ENCODE measurements around the gene TTLL5.
A peak's percentile ranks its signal among the peaks of the same experiment; 100 is the strongest.
"Not testable (repeated sequence)": the region's sequence is repeated elsewhere in the genome, so short reads cannot be mapped to it uniquely, and the experiment has no call there.

The TTLL5 gene

DNA sequence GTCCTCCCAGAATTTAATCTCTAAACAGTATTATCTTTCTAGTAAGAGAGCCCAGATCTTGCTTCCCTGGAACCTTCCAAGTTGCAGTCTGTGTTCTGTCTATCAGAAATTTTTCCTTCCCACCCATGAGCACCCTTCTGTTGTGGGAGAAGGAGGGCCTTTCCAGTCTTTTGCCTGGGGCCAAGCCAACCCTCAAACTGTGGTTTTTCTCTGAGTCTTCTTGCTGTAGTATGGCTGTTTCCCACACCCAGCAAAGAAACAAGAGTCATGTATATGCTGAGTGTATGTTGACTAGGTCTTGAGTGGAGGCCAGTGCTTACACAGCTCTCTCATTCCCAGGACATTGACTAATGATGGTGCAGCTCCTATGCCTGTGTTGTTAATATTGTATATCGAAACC, 216.2 kb downstream of the TTLL5 start:
- DNase-seq = no peak

DNA sequence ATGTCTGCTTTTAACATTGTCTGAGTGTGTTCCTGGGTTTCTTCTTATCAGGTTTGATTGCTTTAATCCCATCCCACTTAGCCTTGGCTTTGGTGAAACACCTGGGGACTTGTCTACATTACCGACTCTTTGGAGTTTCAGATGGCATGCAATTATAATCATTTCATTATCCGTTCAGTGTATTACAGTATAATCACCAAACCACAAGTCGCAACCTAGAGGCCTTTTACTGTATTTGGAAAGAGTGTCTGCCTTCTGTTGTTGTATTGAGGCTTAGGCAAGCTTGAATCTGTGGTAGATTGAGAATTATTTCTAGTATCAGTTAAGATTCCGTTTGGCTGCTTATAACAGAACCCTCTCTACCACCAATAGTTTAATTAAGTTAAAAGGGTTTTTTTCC, 216.8 kb downstream of the TTLL5 start:
- DNase-seq = no peak

DNA sequence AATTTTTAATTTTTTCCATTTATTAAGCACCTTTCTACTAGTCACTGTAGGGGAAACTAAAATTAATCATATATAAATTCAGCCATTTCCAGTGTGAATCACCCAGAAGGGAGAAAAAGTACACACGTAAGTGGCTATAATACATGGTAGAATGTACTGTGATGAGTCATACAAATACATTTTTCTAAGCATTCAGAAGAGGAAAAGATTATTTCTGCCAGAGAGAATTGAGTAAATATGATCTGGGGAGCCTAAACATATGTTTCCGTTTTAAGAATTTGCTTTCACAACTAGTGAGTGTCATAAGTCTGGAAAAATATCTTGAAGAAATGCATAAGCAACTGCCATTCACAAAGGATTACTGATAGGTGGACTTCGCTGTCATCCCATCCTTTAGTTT, 218.0 kb downstream of the TTLL5 start:
- peak; percentile 71 for DNase-seq

DNA sequence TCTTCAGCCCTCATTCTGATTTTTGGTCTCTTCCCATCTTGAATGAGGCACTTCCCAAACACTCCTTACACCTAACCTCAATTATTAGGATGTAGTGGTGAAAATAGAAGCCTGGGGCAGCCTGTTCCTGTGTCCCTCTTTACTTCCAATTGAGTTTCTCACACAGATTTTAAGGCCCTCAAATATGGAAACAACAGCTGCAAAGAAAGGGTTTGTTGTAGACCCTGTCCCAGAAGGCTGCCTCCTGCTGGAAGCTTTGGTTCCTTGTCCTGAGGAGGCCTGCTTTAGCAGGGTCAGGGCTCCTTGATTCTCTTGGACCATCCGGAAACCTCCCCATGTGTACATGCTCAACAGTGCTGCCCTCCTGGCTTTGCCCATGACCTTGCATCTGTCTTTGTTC, 219.5 kb downstream of the TTLL5 start:
- no peak for DNase-seq

DNA sequence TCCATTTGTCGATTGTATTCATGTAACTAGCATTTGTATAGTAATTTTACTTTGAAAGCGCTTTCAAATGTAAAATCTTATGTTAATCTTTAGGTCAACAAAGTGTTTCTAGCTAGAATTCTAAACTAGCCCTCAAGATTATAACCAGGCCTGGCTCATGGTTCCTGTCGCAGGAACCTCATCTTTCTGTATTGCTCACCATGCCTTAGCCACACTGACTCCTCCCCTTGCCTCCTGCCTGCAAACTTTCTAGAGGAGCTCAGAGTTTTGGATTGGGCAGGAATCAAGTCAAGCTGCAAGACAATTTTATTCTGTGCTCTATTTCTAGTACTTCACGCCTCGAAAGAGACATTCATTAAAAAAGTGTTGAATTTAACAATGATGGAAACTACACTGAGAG, 220.9 kb downstream of the TTLL5 start:
- DNase-seq = no peak

DNA sequence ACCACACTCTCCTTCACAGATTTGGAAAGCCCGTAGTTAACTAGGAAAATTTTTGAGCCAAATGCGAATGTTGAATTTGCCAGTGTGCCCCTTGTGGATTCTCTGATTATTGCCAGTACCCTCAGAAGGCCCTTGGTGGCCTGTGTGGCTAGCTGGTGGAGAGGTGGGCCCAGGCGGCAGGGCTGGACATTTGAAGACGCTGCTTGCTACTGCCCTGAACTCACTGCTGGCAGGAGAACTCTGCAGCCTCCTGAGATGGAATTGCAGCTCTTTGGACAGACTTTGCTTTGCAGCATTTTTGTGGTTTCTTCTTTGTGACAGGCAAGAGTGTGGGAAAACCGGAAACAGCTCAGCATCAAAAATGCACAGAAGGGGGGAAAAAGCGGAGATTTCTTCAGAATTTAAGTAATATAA, 223.2 kb downstream of the TTLL5 start:
- DNase-seq = peak; percentile 39

DNA sequence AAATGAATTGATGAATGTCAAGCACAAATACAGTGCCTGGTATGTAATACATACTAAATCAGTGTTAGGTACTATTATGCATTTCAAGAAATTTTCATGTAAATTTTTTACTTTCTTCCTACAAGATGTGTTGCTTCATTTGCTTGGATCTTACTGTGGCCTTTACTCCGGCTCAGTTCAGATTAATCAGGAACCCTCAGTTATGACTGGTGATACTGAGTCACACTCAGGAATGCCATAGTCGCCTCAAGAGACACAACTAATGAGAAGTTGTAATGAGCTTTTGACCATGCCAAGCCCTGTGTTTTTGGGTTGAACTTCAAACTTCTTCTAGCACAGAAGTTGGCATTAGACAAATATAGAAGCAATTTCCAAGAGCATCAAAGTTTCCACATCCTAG, 224.8 kb downstream of the TTLL5 start:
- DNase-seq = no peak

DNA sequence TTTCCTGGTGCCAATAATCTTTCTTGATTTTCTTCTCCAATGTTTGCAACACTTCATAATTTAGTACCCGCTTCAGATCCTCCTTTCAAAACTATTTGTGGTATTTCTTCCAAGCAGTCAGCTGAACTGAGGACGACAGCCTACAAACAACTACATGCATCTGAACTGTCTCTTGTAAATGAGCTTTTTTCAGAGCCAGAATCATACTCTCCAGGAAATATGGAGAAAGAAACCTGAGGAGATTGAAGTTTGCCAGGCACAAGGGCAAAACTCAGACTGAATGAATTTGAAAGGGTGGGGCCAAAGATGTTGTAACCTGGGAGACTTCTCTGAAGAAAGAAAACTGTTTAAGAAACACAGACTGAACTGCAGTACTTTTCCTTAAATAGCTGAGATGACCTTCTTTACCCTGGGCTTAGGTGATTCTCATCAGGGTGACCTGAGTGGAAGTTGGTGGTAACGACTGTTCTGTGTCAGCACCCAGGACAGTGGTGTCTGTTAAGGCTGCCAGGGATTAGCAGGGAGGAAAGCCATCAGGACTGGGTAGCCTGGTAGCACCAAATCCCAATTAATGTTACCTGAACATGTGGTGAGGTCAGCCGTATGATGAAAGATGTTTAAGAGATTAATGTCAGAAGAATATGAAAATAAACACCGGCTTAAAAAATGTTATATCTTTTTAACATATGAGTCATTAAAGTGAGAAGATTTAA, 225.7 kb downstream of the TTLL5 start:
- no peak for DNase-seq

DNA sequence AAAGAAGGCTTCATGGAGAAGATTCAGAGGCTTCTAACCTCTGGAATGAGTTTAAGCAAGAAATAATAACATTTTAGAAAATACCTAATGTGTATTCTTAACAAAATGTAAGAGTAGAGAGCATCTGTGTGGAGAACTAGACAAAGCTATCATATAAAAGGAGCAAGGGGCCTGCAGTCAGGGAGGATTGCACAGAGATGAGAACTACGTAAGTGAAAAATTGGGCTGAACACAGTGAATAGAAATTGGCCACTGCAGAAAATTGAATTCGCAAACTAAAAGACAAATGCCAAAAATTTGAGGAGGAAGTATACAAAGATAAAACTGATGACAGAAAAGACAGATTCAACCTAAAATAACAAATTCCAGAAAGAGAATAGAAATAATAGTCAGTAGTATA, 227.9 kb downstream of the TTLL5 start:
- no peak for DNase-seq

DNA sequence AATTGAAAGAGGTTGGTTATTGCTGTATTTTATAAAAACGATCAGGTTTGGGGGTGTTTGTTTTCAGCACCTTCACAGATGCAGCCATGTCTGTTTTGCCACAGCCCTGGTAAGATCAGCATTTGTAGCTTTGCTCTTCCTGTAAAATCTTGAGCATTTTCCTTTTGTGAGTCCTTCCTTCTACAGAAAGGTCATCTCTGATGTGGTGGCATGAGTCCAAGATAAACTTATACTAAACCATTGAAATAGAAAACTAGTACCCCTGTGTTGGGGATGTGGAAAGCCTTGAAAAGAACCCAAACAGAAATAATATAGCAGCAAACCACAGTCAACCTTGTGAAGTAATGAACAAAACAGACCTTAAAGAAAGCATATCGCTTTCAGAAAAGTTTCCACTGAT, 235.3 kb downstream of the TTLL5 start:
- no peak for DNase-seq

DNA sequence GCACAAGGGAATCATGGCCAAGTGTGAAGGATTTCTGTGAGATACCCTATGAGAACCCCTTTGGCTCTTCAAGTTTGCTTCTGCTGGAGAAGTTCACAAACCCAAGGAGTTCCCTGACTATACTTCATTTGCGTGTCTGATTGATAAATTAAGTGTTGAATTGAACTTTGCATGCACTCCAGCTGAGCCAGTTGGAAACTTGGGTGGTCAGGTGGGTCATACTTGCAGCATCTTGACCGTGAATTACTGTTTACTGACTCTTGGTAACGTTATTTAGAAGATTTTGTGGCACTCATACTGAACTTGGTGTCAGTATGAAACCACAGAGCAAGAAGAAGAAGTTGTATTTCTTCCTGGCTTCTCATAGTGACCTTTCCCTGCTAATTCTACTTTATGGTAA, 243.3 kb downstream of the TTLL5 start:
- DNase-seq = no peak

DNA sequence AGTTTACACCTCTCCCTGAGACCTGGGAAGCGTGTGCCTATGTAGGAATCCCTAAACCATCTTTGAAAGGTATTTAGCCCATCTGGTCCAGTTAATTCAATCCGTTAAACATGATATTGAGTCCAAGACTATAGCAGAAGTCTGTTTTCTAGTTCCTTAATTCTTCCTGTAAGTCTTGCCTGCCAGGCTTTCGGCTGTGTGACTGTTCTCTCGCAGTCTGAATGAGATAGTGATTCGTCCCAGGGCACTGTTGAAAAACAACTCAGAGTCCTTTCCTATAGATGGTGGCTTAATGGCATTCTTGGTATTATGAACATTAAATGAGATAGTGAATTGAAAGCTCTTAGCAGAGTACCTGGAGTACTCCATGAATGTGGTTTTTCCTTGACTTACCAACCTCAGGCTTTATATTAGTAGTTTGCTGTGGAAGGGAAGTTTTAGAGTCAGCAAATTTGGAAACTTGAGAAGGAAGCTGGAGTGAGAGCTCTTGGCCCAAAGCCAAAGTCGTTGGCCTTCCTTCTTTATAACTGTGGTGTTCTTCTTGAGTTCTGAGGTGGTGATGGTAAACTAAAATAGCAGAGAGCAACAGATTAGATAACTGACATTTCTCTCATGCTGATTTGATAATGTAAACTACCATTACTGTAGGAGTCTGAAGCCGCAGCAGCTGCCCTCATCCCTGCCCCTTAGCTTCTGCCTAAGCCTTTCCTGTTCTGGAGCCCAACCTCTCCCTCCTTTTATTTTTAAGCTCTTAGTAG, 244.3 kb downstream of the TTLL5 start:
- no peak for DNase-seq

DNA sequence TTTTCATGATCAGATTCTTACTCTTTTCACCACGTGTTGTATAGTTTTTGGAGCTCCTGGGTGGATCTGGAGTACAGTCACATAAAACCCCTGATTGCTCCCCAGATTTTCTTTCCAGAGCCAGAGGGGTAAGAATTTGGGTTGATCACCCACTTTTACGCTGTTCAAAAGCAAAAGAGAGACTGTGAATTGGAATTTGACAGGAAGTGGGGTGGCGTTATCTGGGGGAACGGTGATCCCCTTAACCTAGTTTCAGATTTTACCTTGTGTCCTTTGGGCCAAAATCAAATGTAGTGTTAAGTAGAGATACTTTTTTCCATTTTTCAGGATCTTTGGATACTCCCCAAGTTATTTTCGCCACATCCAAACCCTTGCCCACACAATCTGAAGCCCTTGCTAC, 245.2 kb downstream of the TTLL5 start:
- DNase-seq = no peak

DNA sequence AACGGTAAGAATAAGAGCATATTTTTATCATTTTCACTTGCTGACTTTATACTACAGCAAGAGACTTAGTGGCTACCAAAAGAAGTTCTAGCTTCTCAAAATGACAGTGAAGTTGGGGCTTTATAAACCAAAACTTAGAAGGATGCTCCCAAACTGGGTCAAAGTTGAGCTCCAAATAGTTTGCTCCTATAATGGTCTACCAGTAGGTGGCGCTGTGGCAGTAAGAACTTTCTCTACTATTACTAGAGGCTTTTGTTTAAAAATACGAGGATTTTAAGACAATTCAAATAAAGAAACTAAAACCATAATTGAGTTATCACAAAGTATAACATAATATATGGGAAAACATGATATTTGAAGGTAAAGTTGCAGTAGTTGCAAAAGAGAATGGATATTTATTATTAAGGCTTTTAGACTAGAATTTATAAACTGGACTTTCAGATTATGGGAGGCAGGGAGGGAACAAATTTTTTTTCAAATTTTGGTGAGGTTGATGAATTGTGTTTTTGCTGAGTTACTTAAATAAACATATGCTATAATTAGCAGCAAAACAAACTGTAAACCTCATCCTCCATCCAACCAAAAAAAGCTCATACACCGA, 245.7 kb downstream of the TTLL5 start:
- peak; percentile 64 for DNase-seq

DNA sequence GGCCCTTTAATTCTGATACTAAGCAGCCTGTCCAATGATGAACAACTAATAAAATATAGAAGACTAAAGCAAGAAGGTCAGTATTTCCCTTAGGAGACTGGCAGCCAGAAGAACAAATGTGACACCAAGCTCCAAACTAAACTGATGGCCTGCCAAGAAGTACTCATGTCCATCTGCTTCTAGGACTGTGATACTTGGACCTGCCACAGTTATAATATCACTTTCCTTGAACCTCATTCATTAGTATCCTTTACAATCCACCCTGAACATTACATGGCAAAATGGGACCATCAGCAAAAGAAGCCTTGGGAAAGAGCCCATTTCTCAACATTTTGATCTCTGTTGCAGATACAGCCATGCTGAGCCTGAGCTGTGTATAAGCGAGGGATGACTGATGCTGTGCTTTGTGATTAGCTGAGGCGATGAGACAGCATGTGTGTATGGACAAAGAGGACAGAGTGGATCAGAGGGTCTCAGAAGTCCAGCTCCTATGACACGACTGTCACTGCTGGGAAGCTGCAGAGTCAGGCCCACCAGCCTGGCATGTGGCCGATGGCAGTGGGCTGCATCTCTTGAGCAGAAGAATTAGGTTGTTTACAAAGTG, 246.8 kb downstream of the TTLL5 start:
- no peak for DNase-seq

DNA sequence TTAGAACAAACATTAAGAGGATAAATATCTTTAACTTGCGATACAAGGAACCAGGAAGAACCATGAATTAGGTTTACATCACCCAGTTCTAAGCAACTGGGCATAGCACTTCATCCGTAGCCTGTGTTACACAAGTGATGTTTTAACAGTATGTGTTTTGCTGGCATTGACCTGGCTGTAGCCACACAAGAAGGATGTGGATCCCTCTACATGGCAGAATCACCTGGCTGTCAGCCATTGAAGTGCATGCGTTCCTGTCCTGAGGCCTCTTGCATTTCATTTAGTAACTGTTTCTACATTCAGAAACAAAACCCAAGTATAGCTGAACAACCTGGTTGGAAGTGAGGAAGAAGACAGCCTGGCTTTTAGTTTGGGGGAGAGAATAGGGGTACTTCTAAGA, 248.6 kb downstream of the TTLL5 start:
- no peak for DNase-seq

DNA sequence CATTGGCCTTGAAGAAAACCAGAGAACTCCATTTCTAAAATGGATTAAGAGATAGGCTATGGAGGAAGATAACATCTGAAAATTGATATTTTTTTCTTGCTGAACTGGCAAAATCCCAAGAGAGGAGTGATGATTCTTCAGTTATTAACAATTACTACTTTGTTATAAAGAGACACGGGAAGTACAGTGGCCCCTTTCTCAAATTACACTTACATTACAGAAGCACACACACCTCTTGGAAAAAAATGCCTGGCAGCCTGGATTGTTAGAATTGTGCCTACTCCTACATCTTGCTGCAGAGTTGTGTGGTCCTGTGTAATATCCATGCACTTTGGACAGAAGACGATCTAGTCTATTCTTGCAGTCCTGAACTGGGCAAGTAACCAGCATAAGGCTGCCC, 249.0 kb downstream of the TTLL5 start:
- DNase-seq = no peak

DNA sequence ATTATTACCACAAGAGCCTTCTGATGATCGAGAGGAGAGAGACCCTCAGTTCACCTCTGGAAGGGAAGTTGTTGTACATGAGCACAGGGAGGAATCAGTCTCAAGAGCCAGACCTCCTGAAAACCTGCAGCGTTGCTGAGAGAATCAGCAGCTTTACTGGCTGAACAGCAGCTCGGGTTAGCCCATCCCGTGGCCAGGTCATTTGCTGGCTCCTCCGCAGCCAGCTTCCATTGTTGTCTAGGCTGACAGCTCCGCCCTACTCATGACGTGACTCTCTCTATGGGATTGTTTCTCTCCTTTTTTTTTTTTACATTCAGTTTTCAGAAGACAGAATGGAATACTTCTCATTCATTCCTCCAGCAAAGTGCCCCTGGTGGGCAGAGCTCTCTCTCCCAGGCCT, 250.8 kb downstream of the TTLL5 start:
- no peak for DNase-seq

DNA sequence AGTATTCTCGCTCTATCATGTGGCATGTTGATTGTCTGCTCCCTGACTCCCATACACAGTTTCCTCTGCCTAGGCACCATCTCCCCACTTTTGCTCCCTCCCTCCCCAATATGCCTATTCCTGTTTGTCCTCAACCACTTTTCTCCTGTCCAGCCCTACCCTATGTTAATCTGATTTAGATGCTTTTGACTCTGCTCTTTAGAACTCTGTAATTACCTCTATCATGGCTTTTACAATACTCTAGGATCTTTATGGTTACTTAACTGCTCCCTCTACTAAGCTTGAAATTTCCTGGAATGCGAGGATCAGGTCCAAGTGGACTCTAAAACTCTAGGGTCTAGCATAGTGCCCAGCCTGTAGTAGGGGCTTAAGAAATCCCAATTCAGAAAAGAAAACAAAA, 252.1 kb downstream of the TTLL5 start:
- DNase-seq = no peak

DNA sequence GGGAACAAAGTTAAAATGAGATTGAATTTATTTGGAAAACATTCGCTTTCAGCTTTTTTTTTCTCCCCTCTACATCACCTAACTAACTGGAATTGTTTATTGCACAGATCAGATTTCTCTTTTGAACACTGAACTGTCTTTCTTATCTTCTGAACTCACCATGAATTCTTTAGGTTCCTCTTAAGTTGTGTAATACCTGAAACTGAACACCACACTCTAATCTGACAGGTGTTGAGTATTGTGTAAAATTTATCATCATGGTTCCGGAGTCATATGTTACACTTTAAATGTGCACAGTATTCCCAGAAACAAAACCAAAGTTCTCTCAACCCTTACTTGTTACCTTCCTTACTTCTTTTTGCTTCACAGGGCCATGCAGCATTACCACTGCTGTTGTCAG, 254.0 kb downstream of the TTLL5 start:
- no peak for DNase-seq

DNA sequence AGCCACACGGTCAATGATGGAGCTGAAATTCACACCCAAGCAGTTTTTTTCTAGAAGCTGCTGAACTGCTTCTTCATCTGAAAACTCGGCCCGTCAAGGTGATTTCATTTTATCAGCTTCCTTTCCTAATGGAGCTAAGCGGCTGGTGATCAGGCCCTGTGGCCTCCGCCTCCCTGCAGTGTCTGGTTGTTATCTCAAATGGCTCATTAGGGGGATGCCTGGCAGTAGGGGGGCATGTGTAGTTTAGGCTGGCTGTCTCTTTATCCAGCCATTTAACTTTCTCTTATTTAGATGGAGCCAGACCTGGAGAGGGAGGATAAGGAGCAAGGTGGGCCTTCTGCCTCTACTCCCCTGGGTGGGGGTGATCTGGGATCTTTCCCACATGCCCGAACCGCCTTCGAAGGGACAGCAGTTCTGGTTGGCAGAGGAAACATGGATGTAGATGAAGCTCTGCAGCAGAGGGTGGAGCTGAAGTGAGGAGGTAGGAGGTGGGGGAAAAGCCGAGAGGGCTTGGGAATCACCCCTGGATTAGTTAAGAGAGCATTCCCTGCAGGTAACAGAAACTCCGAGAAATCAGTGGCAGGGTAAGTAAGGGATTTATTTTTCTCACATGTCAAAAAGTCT, 256.4 kb downstream of the TTLL5 start:
- no peak for DNase-seq

DNA sequence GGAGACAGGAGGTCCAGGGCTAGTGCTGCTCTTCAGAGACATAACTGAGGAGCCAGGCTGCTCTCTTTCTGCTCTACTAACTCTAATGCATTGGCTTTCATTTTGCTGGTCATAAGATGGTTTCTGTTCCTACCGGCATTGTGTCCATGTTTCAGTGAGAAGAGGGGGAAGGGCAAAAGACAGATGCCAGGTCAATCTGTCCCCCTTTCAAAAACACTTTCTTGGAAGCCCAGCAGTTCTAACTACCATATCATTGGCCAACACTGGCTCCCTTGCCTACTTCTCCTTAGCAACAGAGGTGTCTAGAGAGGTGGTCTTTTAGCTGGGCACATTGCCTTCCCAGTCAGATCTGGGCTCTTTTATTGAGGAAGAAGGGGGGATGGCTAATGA, 256.9 kb downstream of the TTLL5 start:
- no peak for DNase-seq

DNA sequence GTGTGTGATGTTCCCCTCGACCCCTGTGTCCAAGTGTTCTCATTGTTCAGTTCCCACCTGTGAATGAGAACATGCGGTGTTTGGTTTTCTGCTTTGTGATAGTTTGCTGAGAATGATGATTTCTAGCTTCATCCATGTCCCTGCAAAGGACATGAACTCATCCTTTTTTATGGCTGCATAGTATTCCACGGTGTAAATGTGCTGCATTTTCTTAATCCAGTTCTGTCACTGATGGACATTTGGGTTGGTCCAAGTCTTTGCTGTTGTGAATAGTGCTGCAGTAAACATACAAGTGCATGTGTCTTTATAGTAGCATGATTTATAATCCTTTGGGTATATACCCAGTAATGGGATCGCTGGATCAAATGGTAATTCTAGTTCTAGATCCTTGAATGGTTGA, 259.4 kb downstream of the TTLL5 start:
- not testable (repeated sequence) for DNase-seq
